Measurements from ENCODE around the gene NAA38.
A peak's percentile ranks its signal among the peaks of the same experiment; 100 is the strongest.
"Not testable (repeated sequence)": the region's sequence is repeated elsewhere in the genome, so short reads cannot be mapped to it uniquely, and the experiment has no call there.

Gene NAA38

GRCh38 chr17:7811251-7811650 lies 46.1 kb downstream of the NAA38 start:
- no peak for DNase-seq
- H3K4me3 Mint-ChIP-seq = no peak overlapping the region
- H3K27ac Mint-ChIP-seq = no peak overlapping the region
- no peaks in the 10 kb centered on the region for H3K36me3 Mint-ChIP-seq (ENCODE audit: low read depth)
- H3K9me3 Mint-ChIP-seq = no peaks in the 10 kb centered on the region
- H3K27me3 Mint-ChIP-seq (ENCODE audit: low read depth, poor library complexity) = peaks cover 46% of the 10 kb centered on the region
- H3K4me1 Mint-ChIP-seq = peaks cover 9% of the 10 kb centered on the region
- TF ChIP-seq CTCF (IDR thresholded peaks at IDR 0.05) = no peak

GRCh38 chr17:7809791-7810343 lies 47.5 kb downstream of the NAA38 start:
- H3K4me3 Mint-ChIP-seq; H3K36me3 Mint-ChIP-seq (ENCODE audit: low read depth); DNase-seq; H3K4me1 Mint-ChIP-seq; H3K27ac Mint-ChIP-seq; H3K9me3 Mint-ChIP-seq: not testable (repeated sequence)
- peaks cover 42% of the 10 kb centered on the region for H3K27me3 Mint-ChIP-seq (ENCODE audit: low read depth, poor library complexity)

GRCh38 chr17:7809086-7809790 lies 48.1 kb downstream of the NAA38 start:
- H3K27ac Mint-ChIP-seq = no peak overlapping the region
- H3K36me3 Mint-ChIP-seq (ENCODE audit: low read depth) = no peaks in the 10 kb centered on the region
- no peak for TF ChIP-seq CTCF (IDR thresholded peaks at IDR 0.05)
- H3K4me1 Mint-ChIP-seq = peaks cover 9% of the 10 kb centered on the region
- no peaks in the 10 kb centered on the region for H3K9me3 Mint-ChIP-seq
- no peak for DNase-seq
- peaks cover 42% of the 10 kb centered on the region for H3K27me3 Mint-ChIP-seq (ENCODE audit: low read depth, poor library complexity)
- H3K4me3 Mint-ChIP-seq = no peak overlapping the region

DNA sequence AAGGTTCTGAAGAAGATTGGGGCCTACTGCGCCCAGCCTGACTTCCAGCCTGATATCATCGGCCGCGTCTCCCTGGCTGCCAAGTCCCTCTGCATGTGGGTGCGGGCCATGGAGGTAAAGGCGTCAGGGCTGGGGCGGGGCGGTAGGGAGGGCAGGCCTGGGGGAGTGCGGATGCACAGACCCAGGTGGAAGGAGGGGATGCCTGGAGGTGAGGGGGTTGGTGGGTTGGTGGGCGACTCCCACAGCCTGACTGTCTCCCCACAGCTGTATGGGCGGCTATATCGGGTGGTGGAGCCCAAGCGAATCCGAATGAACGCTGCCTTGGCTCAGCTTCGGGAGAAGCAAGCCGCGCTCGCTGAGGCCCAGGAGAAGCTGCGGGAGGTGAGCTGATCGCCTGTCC lies 50.2 kb downstream of the NAA38 start:
- Mint-ChIP-seq H3K9me3 (no peaks in the 10 kb centered on the region), H3K4me1 (peaks cover 23% of the 10 kb centered on the region), H3K27me3 (ENCODE audit: low read depth, poor library complexity) (peaks cover 45% of the 10 kb centered on the region), H3K36me3 (ENCODE audit: low read depth) (no peaks in the 10 kb centered on the region), H3K27ac (peak overlapping the region; percentile 49), H3K4me3 (no peak overlapping the region)
- TF ChIP-seq CTCF (IDR thresholded peaks at IDR 0.05) = no peak
- no peak for DNase-seq
